Measurements from ENCODE around the gene ARL10.

The ARL10 gene

DNA sequence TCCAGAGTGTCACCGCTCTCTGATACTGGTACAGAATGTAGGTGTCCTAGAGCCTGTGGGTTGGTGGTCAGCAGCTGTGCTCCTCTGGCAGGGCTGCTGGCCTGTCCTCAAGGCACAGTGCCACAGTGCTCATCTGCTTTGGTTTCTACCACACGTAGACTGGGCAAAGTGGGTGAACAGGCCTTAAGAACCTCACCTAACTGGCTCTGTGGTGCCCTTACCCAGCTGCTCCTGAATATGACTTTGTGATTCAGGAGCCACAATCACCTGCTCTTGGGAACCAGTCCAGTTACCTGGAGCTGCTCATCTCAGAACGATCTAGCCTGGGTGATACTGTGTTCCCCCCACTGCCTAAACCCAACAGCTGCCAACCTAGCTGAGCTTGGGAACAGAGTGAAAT, 16.7 kb downstream of the ARL10 start:
- TF ChIP-seq, protein P1, sequence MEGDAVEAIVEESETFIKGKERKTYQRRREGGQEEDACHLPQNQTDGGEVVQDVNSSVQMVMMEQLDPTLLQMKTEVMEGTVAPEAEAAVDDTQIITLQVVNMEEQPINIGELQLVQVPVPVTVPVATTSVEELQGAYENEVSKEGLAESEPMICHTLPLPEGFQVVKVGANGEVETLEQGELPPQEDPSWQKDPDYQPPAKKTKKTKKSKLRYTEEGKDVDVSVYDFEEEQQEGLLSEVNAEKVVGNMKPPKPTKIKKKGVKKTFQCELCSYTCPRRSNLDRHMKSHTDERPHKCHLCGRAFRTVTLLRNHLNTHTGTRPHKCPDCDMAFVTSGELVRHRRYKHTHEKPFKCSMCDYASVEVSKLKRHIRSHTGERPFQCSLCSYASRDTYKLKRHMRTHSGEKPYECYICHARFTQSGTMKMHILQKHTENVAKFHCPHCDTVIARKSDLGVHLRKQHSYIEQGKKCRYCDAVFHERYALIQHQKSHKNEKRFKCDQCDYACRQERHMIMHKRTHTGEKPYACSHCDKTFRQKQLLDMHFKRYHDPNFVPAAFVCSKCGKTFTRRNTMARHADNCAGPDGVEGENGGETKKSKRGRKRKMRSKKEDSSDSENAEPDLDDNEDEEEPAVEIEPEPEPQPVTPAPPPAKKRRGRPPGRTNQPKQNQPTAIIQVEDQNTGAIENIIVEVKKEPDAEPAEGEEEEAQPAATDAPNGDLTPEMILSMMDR (IDR thresholded peaks at IDR 0.05), result no peak

- TF ChIP-seq, protein P1 (IDR thresholded peaks at IDR 0.05), result no peak
These were observed 17.4 kb downstream of the ARL10 start for GRCh38 chr5:176382721-176383120.

DNA sequence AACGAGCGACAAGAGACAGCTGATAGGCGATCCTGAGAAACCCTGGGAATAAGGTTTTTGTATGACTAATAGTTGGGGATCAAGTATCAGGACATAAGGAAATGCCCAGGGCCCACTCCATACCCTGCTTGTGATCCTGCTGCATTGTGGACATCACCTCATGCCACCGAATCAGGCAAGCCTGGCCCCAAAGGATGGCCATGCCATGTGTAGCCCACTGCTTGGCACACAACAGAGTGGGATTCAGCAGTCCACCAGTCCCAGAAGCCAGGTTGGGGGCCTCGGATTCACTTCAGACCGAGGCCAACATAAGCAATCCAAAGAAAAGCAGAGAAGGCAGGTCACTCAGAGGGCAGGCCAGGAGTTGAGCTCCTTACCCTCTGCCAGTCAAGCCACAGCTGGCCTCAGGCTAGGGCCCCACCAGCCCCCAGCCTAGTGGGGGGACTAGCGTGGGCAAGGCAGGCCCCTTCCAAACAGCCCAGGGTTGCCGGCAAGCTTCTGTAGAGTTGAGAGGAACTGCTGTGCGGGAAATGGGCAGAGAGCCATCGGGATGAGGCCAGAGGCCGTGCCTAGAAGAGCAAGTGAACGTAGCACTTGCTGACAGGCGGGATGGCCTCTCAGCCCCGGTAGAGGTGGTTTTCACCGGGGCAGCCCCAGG, 18.1 kb downstream of the ARL10 start:
- TF ChIP-seq, protein P1 (IDR thresholded peaks at IDR 0.05), result no peak

DNA sequence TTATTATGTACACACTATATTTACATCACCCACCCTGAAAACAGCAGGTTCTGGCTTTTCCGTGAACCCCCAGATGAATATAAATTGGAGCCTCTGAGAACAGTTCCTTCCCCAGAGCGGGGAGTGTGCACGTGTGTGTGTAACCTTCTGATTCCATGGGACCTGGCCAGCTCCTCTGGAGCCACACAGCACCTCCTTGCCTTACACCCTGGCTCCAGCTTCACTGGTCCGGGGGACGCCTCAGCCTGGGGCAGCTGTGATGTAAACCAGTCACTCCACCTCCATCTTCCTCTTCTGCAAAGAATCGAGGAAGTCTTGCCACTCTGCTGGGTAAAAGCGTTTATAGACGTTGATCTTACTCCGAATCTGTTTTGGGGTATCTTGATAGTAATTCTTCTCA, 18.7 kb downstream of the ARL10 start:
- TF ChIP-seq, protein P1 (IDR thresholded peaks at IDR 0.05), result no peak

DNA sequence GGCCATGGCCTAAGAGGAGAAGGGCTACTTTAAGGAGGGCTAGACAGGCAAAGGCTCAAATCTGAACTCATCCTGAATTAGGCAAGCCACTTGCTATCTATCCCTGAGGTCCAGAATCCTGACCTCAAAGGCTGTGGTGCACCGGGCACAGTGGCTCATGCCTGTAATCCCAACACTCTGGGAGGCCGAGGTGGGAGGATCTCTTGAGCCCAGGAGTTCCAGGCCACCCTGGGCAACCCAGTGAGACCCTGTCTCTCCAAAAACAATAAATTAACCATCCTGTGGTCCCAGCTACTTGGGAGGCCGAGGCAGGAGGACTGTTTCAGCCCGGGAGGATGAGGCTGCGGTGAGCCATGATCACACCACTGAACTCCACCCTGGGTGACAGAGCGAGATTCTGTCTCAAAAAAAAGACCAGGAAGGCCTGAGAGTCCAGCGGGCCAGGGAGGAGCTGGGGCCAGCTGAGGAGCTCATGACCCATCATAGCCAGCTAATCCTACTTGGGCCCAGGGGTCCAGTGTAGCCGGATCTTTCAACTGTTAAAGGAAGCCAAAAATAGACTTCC, 19.2 kb downstream of the ARL10 start:
- TF ChIP-seq, protein P1 (IDR thresholded peaks at IDR 0.05), result no peak

- TF ChIP-seq, protein P1 (IDR thresholded peaks at IDR 0.05), result no peak
These were observed 19.7 kb downstream of the ARL10 start for GRCh38 chr5:176384991-176385390.

DNA sequence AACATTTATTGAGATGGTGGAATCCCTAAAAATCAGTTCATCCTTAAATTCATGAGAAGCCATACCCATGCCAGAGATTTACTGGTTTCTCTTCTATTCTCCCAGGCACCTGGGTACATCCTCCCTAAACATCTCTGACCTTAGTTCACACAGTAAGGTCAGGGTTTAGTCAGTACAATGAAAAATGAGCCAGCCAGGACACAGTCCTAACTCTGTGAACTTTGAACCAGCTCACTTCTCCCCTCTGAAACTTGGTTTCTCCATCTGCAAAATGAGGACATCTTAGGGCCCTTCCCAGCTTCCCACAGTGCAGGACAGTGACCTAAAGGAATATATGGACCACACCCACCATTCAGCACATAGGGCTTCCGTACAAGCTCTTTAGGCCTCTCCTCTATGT, 21.2 kb downstream of the ARL10 start:
- TF ChIP-seq, protein P1 (IDR thresholded peaks at IDR 0.05), result no peak
